GM13977 (cell line): ENCODE measurements around the gene LAMTOR2.

ENCODE experiments used
- DNase-seq: peaks from one replicate; pipeline ENCODE4 v3.0.0; 2012; ENCODE audit warnings: low spot score
- CTCF ChIP-seq: IDR thresholded peaks from 2 replicates; pipeline ENCODE4 v1.5.1; 2012; ENCODE audit warnings: mild to moderate bottlenecking, control low read depth; ENCODE audit not compliant: insufficient read depth; ENCODE audit errors: extremely low read depth, missing control alignments
- in situ Hi-C: fragments of 300-500 bp; cut with MboI; formaldehyde crosslinking; loops from one replicate; pipeline ENCODE4 v1.12.0; 2022; ENCODE audit warnings: low sequenced_read_pairs, low pct_unique_long_range_greater_than_20kb, mixed read lengths, inconsistent platforms; ENCODE audit not compliant: unreplicated experiment

The LAMTOR2 gene

GRCh38 chr1:156062189-156062588 is 7.6 kb downstream of the LAMTOR2 start:
- no peak for TF ChIP-seq CTCF
- DNase-seq = no peak
- in situ Hi-C loops = no loop called here

- no peak for TF ChIP-seq CTCF
- in situ Hi-C loops = no loop called here
- no peak for DNase-seq
These were observed 9.4 kb downstream of the LAMTOR2 start for GRCh38 chr1:156063997-156064285.

- in situ Hi-C loops = no loop called here
- no peak for TF ChIP-seq CTCF
- no peak for DNase-seq
These were observed 10.0 kb downstream of the LAMTOR2 start for GRCh38 chr1:156064615-156065014.

GRCh38 chr1:156065212-156065611 is 10.6 kb downstream of the LAMTOR2 start:
- in situ Hi-C loops = no loop called here
- TF ChIP-seq CTCF = no peak
- no peak for DNase-seq

GRCh38 chr1:156065871-156066270 is 11.3 kb downstream of the LAMTOR2 start:
- no peak for TF ChIP-seq CTCF
- in situ Hi-C loops = no loop called here
- no peak for DNase-seq

- in situ Hi-C loops = no loop called here
- TF ChIP-seq CTCF = no peak
- DNase-seq = no peak
These were observed 12.7 kb downstream of the LAMTOR2 start for GRCh38 chr1:156067262-156067661.
